ENCODE measurements around the gene ADARB2.

The ADARB2 gene

DNA sequence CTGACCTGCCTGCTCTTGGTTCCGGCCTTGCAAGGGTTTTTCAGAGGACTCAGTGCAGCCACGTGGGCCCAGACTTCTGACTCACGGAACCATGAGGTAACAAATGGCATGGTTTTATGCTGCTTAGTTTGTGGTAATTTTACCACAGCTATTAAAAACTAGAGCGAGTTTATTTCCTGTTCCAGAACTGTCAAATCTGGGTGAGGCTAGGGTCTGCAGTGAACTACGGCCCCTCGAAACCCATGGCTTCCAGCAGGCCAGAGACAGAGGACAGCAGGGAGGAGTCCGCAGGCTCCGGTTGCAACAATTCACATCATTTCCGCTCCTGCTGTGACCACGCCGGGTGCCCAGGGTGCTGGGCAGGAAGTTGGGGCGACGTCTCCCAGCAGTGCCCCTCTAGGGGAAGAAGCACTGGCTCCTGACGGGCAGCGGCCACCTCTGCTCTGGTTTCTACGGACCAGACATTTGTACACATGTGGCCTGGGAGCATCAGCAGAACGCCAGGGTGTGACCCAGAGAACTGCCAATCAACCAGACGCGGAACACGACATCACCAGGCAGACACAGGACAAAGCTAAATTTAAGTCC is 74.8 kb downstream of the ADARB2 start:
- no peak overlapping the region for H3K27ac ChIP-seq (replicated peaks)
- no peak for TF ChIP-seq GABPA (IDR thresholded peaks at IDR 0.05; ENCODE audit: low read depth)
- TF ChIP-seq CTCF (IDR thresholded peaks at IDR 0.05; ENCODE audit: insufficient read depth, low read length) = no peak
- TF ChIP-seq SPI1 (IDR thresholded peaks at IDR 0.05; ENCODE audit: borderline replicate concordance, low read depth) = no peak
- no peak for TF ChIP-seq REST (IDR thresholded peaks at IDR 0.05; ENCODE audit: insufficient replicate concordance, low read depth)
- no peak for TF ChIP-seq POLR2AphosphoS5 (IDR thresholded peaks at IDR 0.05; ENCODE audit: low read depth)
- H3K4me3 ChIP-seq (replicated peaks; ENCODE audit: insufficient read depth, low read length) = no peak overlapping the region
- H3K27me3 ChIP-seq (ENCODE audit: insufficient read depth, poor library complexity, severe bottlenecking) = no peaks in the 10 kb centered on the region
- no peak for DNase-seq (ENCODE audit: low read depth in 1 of 2, low spot score in 1 of 2)

- no peak for TF ChIP-seq CTCF (IDR thresholded peaks at IDR 0.05; ENCODE audit: insufficient read depth, low read length)
- TF ChIP-seq REST (IDR thresholded peaks at IDR 0.05; ENCODE audit: insufficient replicate concordance, low read depth) = no peak
- TF ChIP-seq GABPA (IDR thresholded peaks at IDR 0.05; ENCODE audit: low read depth) = no peak
- no peak for TF ChIP-seq POLR2AphosphoS5 (IDR thresholded peaks at IDR 0.05; ENCODE audit: low read depth)
- no peak for TF ChIP-seq SPI1 (IDR thresholded peaks at IDR 0.05; ENCODE audit: borderline replicate concordance, low read depth)
Observed at GRCh38 chr10:1661859-1662437, 75.4 kb downstream of the ADARB2 start.

GRCh38 chr10:1661416-1661815 is 75.9 kb downstream of the ADARB2 start:
- Histone ChIP-seq H3K4me3 (replicated peaks; ENCODE audit: insufficient read depth, low read length) (no peak overlapping the region), H3K27me3 (ENCODE audit: insufficient read depth, poor library complexity, severe bottlenecking) (no peaks in the 10 kb centered on the region), H3K27ac (replicated peaks) (no peak overlapping the region)
- no peak for TF ChIP-seq GABPA (IDR thresholded peaks at IDR 0.05; ENCODE audit: low read depth)
- no peak for TF ChIP-seq SPI1 (IDR thresholded peaks at IDR 0.05; ENCODE audit: borderline replicate concordance, low read depth)
- no peak for TF ChIP-seq POLR2AphosphoS5 (IDR thresholded peaks at IDR 0.05; ENCODE audit: low read depth)
- no peak for TF ChIP-seq CTCF (IDR thresholded peaks at IDR 0.05; ENCODE audit: insufficient read depth, low read length)
- TF ChIP-seq REST (IDR thresholded peaks at IDR 0.05; ENCODE audit: insufficient replicate concordance, low read depth) = no peak
- no peak for DNase-seq (ENCODE audit: low read depth in 1 of 2, low spot score in 1 of 2)

More at GRCh38 chr10:1661859-1662437, 75.4 kb downstream of the ADARB2 start:
- no peak overlapping the region for H3K4me3 ChIP-seq (replicated peaks; ENCODE audit: insufficient read depth, low read length)
- no peak overlapping the region for H3K27ac ChIP-seq (replicated peaks)
- H3K27me3 ChIP-seq (ENCODE audit: insufficient read depth, poor library complexity, severe bottlenecking) = no peaks in the 10 kb centered on the region
- DNase-seq (ENCODE audit: low read depth in 1 of 2, low spot score in 1 of 2) = no peak

Data from HL-60 (cell line).